ENCODE measurements around the gene USP49. TPM values are rescaled to one million over a fixed set of nuclear protein-coding genes. Genes with fewer than 3 reads are reported as not detected.

USP49 gene
- total RNA-seq, 1 experiment from 2014 or later = 6.9 TPM

- Histone ChIP-seq H3K9ac (ENCODE audit: low read length) (no peak overlapping the region), H4K20me1 (ENCODE audit: insufficient read depth) (no peaks in the 10 kb centered on the region), H3K79me2 (ENCODE audit: insufficient read depth, low read length) (no peaks in the 10 kb centered on the region), H2AFZ (ENCODE audit: low read depth, low read length, poor library complexity, severe bottlenecking) (no peak overlapping the region), H3K4me1 (ENCODE audit: control insufficient read depth in 1 of 2, insufficient read depth in 2 of 2, low read length in 2 of 2) (no peaks in the 10 kb centered on the region), H3K27ac (ENCODE audit: low read depth, low read length) (no peak overlapping the region), H3K4me2 (ENCODE audit: low read length) (no peak overlapping the region), H3K4me3 (replicated peaks in 1 of 2; ENCODE audit: low read depth in 1 of 2, low read length in 2 of 2) (no peak overlapping the region), H3K9me2 (ENCODE audit: insufficient read depth) (no peaks in the 10 kb centered on the region), H3K27me3 (ENCODE audit: insufficient read depth, low read length) (no peaks in the 10 kb centered on the region), H3K36me3 (ENCODE audit: control insufficient read depth in 1 of 2, insufficient read depth in 2 of 2, low read length in 2 of 2) (no peaks in the 10 kb centered on the region), H3K9me3 (ENCODE audit: control insufficient read depth in 1 of 2, insufficient read depth in 1 of 2, low read depth in 1 of 2, low read length in 2 of 2) (no peaks in the 10 kb centered on the region)
- DNase-seq (ENCODE audit: low read depth, low spot score) (no peak), ATAC-seq (no peak)
- intact Hi-C loops (cut with micrococcal nuclease) = no loop called here
- RAD21 ChIA-PET (ENCODE audit: low non-redundant PET in 1 of 2, low total read pairs in 2 of 2, uncharacterized antibody in 2 of 2, unreplicated experiment in 2 of 2) = no interaction called here
- POLR2A ChIA-PET = no interaction called here
- CTCF ChIA-PET = no interaction called here
- BruUV-seq (replicated peaks) = no TSS peak
- TF ChIP-seq POLR2A (IDR thresholded peaks at IDR 0.05; ENCODE audit: borderline replicate concordance, extremely low read depth, insufficient read depth, insufficient read length) = no peak
- no peak for TF ChIP-seq TCF7L2 (IDR thresholded peaks at IDR 0.05; ENCODE audit: borderline replicate concordance, extremely low read depth, insufficient read depth, insufficient read length)
- TF ChIP-seq EZH2phosphoT487 (IDR thresholded peaks at IDR 0.05; ENCODE audit: borderline replicate concordance) = no peak
- TF ChIP-seq RAD21 (IDR thresholded peaks at IDR 0.05; ENCODE audit: low read depth) = no peak
- TF ChIP-seq, protein P1, sequence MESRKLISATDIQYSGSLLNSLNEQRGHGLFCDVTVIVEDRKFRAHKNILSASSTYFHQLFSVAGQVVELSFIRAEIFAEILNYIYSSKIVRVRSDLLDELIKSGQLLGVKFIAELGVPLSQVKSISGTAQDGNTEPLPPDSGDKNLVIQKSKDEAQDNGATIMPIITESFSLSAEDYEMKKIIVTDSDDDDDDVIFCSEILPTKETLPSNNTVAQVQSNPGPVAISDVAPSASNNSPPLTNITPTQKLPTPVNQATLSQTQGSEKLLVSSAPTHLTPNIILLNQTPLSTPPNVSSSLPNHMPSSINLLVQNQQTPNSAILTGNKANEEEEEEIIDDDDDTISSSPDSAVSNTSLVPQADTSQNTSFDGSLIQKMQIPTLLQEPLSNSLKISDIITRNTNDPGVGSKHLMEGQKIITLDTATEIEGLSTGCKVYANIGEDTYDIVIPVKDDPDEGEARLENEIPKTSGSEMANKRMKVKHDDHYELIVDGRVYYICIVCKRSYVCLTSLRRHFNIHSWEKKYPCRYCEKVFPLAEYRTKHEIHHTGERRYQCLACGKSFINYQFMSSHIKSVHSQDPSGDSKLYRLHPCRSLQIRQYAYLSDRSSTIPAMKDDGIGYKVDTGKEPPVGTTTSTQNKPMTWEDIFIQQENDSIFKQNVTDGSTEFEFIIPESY (IDR thresholded peaks at IDR 0.05; ENCODE audit: extremely low read depth, insufficient replicate concordance, low read length) = no peak
- TF ChIP-seq CEBPB (IDR thresholded peaks at IDR 0.05; ENCODE audit: low read depth) = no peak
- TF ChIP-seq EZH2 (IDR thresholded peaks at IDR 0.05) = no peak
- TF ChIP-seq CBX3 (IDR thresholded peaks at IDR 0.05; ENCODE audit: low read depth) = no peak
- no peak for TF ChIP-seq POLR2AphosphoS5 (IDR thresholded peaks at IDR 0.05; ENCODE audit: low read depth, low read length)
- TF ChIP-seq ZFX (IDR thresholded peaks at IDR 0.05) = no peak
- no peak for TF ChIP-seq MAX (IDR thresholded peaks at IDR 0.05)
- TF ChIP-seq, protein P2, sequence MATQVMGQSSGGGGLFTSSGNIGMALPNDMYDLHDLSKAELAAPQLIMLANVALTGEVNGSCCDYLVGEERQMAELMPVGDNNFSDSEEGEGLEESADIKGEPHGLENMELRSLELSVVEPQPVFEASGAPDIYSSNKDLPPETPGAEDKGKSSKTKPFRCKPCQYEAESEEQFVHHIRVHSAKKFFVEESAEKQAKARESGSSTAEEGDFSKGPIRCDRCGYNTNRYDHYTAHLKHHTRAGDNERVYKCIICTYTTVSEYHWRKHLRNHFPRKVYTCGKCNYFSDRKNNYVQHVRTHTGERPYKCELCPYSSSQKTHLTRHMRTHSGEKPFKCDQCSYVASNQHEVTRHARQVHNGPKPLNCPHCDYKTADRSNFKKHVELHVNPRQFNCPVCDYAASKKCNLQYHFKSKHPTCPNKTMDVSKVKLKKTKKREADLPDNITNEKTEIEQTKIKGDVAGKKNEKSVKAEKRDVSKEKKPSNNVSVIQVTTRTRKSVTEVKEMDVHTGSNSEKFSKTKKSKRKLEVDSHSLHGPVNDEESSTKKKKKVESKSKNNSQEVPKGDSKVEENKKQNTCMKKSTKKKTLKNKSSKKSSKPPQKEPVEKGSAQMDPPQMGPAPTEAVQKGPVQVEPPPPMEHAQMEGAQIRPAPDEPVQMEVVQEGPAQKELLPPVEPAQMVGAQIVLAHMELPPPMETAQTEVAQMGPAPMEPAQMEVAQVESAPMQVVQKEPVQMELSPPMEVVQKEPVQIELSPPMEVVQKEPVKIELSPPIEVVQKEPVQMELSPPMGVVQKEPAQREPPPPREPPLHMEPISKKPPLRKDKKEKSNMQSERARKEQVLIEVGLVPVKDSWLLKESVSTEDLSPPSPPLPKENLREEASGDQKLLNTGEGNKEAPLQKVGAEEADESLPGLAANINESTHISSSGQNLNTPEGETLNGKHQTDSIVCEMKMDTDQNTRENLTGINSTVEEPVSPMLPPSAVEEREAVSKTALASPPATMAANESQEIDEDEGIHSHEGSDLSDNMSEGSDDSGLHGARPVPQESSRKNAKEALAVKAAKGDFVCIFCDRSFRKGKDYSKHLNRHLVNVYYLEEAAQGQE (IDR thresholded peaks at IDR 0.05; ENCODE audit: low read depth) = no peak
- TF ChIP-seq EGR1 (IDR thresholded peaks at IDR 0.05; ENCODE audit: low read depth) = no peak
- no peak for TF ChIP-seq SP1 (IDR thresholded peaks at IDR 0.05; ENCODE audit: low read depth)
- no peak for TF ChIP-seq SRF (IDR thresholded peaks at IDR 0.05; ENCODE audit: low read depth)
- no peak for TF ChIP-seq FOSL1 (IDR thresholded peaks at IDR 0.05; ENCODE audit: low read depth)
- TF ChIP-seq SIN3A (IDR thresholded peaks at IDR 0.05; ENCODE audit: low read depth) = no peak
- TF ChIP-seq YY1 (IDR thresholded peaks at IDR 0.05; ENCODE audit: extremely low read depth, insufficient replicate concordance, low read depth, low read length) = no peak
- TF ChIP-seq ELF1 (IDR thresholded peaks at IDR 0.05; ENCODE audit: borderline replicate concordance, low read depth) = no peak
Observed at GRCh38 chr6:41815587-41815986, 79.6 kb downstream of the USP49 start.

All from HCT116 (cell line).